ENCODE data around the gene F8A1. TPM values are rescaled to one million over a fixed set of nuclear protein-coding genes. Genes with fewer than 3 reads are reported as not detected.
"Not testable (repeated sequence)": the region's sequence is repeated elsewhere in the genome, so short reads cannot be mapped to it uniquely, and the experiment has no call there.

The F8A1 gene
- polyA plus RNA-seq, 6 donors from 2014 or later, result 12.7 to 61.5 (median 41.4) TPM

GRCh38 chrX:154902408-154902807 is 16.3 kb downstream of the F8A1 start:
- H3K4me3 Mint-ChIP-seq, result no peak overlapping the region
- H3K27ac Mint-ChIP-seq, result peak overlapping the region in 1 of 6 donors; percentile 35
- ATAC-seq (ENCODE audit: low read depth in 2 of 2), result no peak
- H3K4me1 Mint-ChIP-seq, result no peaks in the 10 kb centered on the region
- H3K27me3 Mint-ChIP-seq, result peaks cover 0 to 8% (median 0%) of the 10 kb centered on the region in 3 donors
- H3K36me3 Mint-ChIP-seq, result no peaks in the 10 kb centered on the region
- H3K9me3 Mint-ChIP-seq, result no peaks in the 10 kb centered on the region
- DNase-seq, result no peak

- Mint-ChIP-seq H3K27ac (no peak overlapping the region), H3K4me1 (peaks cover 0 to 5% (median 5%) of the 10 kb centered on the region in 3 donors), H3K27me3 (no peaks in the 10 kb centered on the region), H3K9me3 (peaks cover 0 to 21% (median 4%) of the 10 kb centered on the region in 7 donors), H3K4me3 (no peak overlapping the region), H3K36me3 (no peaks in the 10 kb centered on the region)
- no peak for DNase-seq
- ATAC-seq (ENCODE audit: low read depth in 2 of 2), result no peak
These were observed 22.7 kb downstream of the F8A1 start for GRCh38 chrX:154908821-154909220.

GRCh38 chrX:154910048-154910447 is 23.9 kb downstream of the F8A1 start:
- H3K9me3 Mint-ChIP-seq, result peaks cover 0 to 21% (median 9%) of the 10 kb centered on the region in 7 donors
- H3K4me3 Mint-ChIP-seq; H3K27ac Mint-ChIP-seq; H3K36me3 Mint-ChIP-seq; H3K27me3 Mint-ChIP-seq; ATAC-seq (ENCODE audit: low read depth in 2 of 2); DNase-seq; H3K4me1 Mint-ChIP-seq: not testable (repeated sequence)

GRCh38 chrX:154910528-154910927 is 24.4 kb downstream of the F8A1 start:
- H3K9me3 Mint-ChIP-seq, result peaks cover 0 to 21% (median 9%) of the 10 kb centered on the region in 7 donors
- H3K27ac Mint-ChIP-seq; H3K27me3 Mint-ChIP-seq; H3K36me3 Mint-ChIP-seq; H3K4me1 Mint-ChIP-seq; H3K4me3 Mint-ChIP-seq; DNase-seq; ATAC-seq (ENCODE audit: low read depth in 2 of 2): not testable (repeated sequence)

GRCh38 chrX:154914052-154914451 is 27.9 kb downstream of the F8A1 start:
- Mint-ChIP-seq H3K4me1 (peaks cover 4 to 11% (median 5%) of the 10 kb centered on the region in 3 donors), H3K9me3 (peaks cover 0 to 21% (median 9%) of the 10 kb centered on the region in 7 donors), H3K27me3 (peaks cover 5 to 8% (median 5%) of the 10 kb centered on the region in 3 donors), H3K36me3 (no peaks in the 10 kb centered on the region), H3K4me3 (no peak overlapping the region), H3K27ac (no peak overlapping the region)
- ATAC-seq (ENCODE audit: low read depth in 2 of 2) (no peak), DNase-seq (no peak)

- Mint-ChIP-seq H3K27me3 (peaks cover 5 to 18% (median 15%) of the 10 kb centered on the region in 3 donors), H3K4me1 (peaks cover 0 to 6% (median 4%) of the 10 kb centered on the region in 3 donors), H3K4me3 (peak overlapping the region; percentile 27 to 78 (median 64)), H3K9me3 (peaks cover 0 to 9% (median 4%) of the 10 kb centered on the region in 7 donors), H3K36me3 (peaks cover 0 to 4% of the 10 kb centered on the region in 2 donors), H3K27ac (no peak overlapping the region)
- ATAC-seq (ENCODE audit: low read depth in 2 of 2), result peak; percentile 41 to 69
- peak; percentile 8 for DNase-seq
These were observed 31.9 kb downstream of the F8A1 start for GRCh38 chrX:154918060-154918483.

GRCh38 chrX:154924771-154925170 is 38.6 kb downstream of the F8A1 start:
- not testable (repeated sequence) for H3K27ac Mint-ChIP-seq; ATAC-seq (ENCODE audit: low read depth in 2 of 2); H3K4me1 Mint-ChIP-seq; DNase-seq; H3K4me3 Mint-ChIP-seq; H3K9me3 Mint-ChIP-seq; H3K36me3 Mint-ChIP-seq
- peaks cover 21 to 35% (median 22%) of the 10 kb centered on the region in 3 donors for H3K27me3 Mint-ChIP-seq

Other genes starting within 250 kb of the F8A1 start
- not detected for gene CTAG2, start 232.8 kb upstream of the F8A1 start, polyA plus RNA-seq (ENCODE audit: low read depth in 6 of 6)
- gene GAB3, start 135.3 kb upstream of the F8A1 start, polyA plus RNA-seq (ENCODE audit: low read depth in 6 of 6), result 1 to 10 TPM; 2.4 to 4.3 (median 3.6) TPM
- gene DKC1, start 123.5 kb upstream of the F8A1 start, polyA plus RNA-seq (ENCODE audit: low read depth in 6 of 6), result 10 to 100 TPM; 28.3 to 44.6 (median 42.6) TPM
- 10 to 100 TPM in 4 of 6 donors, 1 to 10 TPM in 2; 4.6 to 15.6 (median 11.2) TPM for gene MPP1, start 80.9 kb upstream of the F8A1 start, polyA plus RNA-seq (ENCODE audit: low read depth in 6 of 6)
- gene SMIM9, start 51.7 kb upstream of the F8A1 start, polyA plus RNA-seq (ENCODE audit: low read depth in 6 of 6), result not detected
- gene F8, start 136.4 kb downstream of the F8A1 start, polyA plus RNA-seq (ENCODE audit: low read depth in 6 of 6), result 1 to 10 TPM in 4 of 6 donors, under 1 TPM in 1, not detected in 1; 0.24 to 2.3 (median 1.4) TPM
- gene FUNDC2, start 140.5 kb downstream of the F8A1 start, polyA plus RNA-seq (ENCODE audit: low read depth in 6 of 6), result 100 to 1,000 TPM; 153 to 203 (median 175) TPM
- gene CMC4, start 184.8 kb downstream of the F8A1 start, polyA plus RNA-seq (ENCODE audit: low read depth in 6 of 6), result 10 to 100 TPM; 18.2 to 23.6 (median 21.5) TPM
- 10 to 100 TPM; 23.2 to 37.5 (median 30.0) TPM for gene MTCP1, start 184.8 kb downstream of the F8A1 start, polyA plus RNA-seq (ENCODE audit: low read depth in 6 of 6)
- 10 to 100 TPM; 16.3 to 26.8 (median 24.7) TPM for gene BRCC3, start 185.2 kb downstream of the F8A1 start, polyA plus RNA-seq (ENCODE audit: low read depth in 6 of 6)

Data from naive B cell (primary cell).